ENCODE results near the gene GNRH2.

The GNRH2 gene

DNA sequence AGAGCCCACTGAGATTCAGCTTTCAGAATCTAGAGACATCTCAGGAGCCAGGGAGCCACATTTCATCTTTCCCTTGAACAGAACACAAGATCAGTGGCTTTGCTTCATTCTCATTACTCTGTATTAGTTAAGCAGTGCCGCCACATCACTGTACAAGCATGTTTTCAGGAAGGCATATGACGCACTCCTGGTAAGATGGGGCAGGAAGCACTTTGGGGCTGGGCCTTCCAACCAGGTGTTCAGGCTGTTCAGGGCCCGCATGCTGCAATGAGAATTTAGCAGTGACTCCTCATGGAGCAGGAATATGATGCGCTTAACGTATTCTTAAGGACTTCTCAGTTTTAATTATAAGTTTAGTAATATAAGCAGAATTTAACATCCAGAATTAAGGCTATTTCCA is 29.7 kb upstream of the GNRH2 start:
- TF ChIP-seq CTCF (IDR thresholded peaks at IDR 0.05) = no peak

DNA sequence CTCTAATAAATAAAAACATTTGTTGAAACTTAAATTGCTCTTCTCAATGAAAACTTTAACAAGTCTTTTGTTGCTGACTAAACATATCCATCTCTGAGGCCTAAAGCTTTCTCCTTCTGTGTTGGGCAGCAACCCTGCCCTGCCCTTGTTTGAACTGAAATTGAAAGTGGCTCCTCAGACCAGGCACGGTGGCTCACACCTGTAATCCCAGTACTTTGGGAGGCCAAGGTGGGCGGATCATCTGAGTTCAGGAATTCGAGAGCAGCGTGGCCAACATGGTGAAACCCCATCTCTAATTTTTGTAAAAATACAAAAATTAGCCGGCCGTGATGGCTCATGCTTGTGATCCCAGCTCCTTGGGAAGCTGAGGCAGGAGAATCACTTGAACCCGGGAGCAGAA is 29.2 kb upstream of the GNRH2 start:
- no peak for TF ChIP-seq CTCF (IDR thresholded peaks at IDR 0.05)

DNA sequence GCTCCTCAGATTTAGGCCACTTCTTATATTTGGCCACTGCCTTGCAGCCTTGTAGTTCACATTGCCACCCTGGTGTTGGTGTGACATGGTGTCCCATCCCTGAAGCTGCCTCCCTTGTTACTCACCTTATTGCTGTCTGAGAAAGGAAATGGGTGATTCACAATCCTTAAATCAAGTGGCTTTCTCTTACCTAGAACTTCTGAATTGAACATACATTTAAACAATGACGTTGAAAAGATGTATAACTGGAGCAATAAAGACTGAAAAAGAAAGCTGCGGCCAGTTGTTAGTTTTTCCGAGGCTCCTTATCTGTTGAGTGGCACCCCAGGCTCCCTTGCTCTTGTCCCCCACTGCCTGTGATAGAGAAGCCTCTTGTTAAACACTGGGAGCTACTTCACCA is 28.8 kb upstream of the GNRH2 start:
- no peak for TF ChIP-seq CTCF (IDR thresholded peaks at IDR 0.05)

GRCh38 chr20:3021327-3021726 is 22.1 kb upstream of the GNRH2 start:
- TF ChIP-seq CTCF (IDR thresholded peaks at IDR 0.05) = no peak

- TF ChIP-seq CTCF (IDR thresholded peaks at IDR 0.05) = no peak
Observed at GRCh38 chr20:3021777-3022176, 21.6 kb upstream of the GNRH2 start.

- TF ChIP-seq CTCF (IDR thresholded peaks at IDR 0.05) = no peak
Observed at GRCh38 chr20:3027987-3028386, 15.4 kb upstream of the GNRH2 start.

- TF ChIP-seq CTCF (IDR thresholded peaks at IDR 0.05) = no peak
Observed at GRCh38 chr20:3031524-3032147, 11.8 kb upstream of the GNRH2 start.

GRCh38 chr20:3032624-3033023 is 10.8 kb upstream of the GNRH2 start:
- TF ChIP-seq CTCF (IDR thresholded peaks at IDR 0.05) = no peak
